ENCODE data around the gene FOXP4.

Gene FOXP4

DNA sequence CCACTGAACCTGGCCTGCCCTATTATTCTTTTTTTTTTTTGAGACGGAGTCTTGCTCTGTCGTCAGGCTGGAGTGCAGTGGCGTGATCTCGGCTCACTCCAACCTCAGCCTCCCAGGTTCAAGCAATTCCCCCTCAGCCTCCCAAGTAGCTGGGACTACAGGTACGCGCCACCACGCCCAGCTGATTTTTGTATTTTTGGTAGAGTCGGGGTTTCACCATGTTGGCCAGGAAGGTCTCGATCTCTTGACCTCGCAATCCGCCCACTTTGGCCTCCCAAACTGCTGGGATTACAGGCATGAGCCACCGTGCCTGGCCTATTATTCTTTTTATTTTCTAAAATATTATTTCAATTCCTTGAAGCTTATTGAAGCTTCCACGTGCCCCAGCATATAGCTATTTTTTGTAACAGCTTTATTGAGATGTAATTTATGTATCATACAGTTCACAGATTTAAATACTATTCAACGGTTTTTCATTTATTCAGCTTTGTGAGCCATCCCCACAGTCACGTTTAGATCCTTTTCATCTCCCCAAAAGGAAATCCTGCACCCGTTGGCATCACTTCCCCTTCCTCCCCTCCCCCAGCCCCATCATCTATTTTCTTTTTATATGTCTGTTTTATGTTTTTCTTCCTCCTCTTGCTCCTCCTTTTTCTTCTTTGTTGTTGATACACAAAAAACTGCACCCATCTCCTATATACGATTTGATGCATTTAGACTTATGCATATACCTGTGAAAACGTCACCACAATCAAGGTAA, 78.6 kb downstream of the FOXP4 start:
- no peak for DNase-seq

DNA sequence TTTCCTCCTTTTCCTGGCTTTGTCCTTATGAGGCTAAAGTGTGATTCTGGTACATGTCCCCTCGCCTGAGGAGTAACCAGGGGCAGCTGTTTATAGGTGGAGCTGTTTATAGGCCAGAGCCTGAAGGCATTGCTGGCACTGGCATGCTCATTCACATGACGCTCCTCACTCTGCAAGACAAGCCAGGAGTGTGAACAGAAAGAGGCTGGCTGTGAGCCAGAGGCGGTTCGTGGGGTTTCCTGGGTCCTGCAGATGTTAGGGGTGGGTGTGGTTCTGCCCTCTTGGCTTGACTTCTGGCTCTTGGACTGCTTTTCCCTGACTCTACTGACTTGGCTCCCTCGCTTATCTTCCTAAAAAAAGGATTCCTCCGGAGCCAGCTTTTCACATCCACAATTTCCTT, 79.3 kb downstream of the FOXP4 start:
- DNase-seq, result peak in 1 of 51 donors; percentile 10

DNA sequence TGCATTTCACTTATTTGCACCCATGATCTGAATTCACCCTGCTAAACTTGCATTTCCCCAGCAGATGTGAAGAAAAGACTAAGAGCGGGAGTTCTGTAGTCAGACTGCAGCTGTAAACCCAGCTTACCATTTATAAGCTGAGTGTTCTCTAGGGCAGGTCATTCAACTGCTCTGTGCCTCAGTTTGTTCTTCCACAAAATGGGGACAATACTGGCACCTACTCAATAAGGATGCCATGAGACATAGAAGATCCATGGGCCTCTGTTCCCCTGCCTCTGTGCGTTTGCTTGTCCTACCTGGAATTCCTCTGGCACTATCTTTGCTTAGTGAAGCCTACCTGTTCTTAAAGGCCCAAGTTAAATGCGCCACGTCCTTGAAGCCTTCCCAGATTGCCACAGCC, 79.8 kb downstream of the FOXP4 start:
- no peak for DNase-seq

DNA sequence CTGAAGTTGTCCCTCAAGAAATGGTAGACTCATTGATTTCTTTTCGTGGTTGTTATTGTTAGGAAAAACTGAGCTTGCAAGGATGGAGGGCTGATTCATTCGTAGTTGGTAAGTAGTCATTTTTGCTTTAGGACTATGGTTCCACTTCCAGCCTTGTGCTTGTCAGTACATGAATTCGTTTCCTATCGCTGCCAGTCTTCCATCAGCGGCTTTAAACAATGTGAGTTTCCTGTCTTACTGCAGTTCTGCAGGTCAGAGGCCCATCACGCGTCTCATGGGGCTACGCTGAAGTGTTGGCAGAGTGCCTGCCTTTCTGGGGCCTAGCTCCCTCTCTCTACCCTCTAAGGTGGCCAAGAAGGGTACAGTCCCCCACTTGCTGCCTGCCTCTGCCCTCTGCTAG, 80.7 kb downstream of the FOXP4 start:
- no peak for DNase-seq

DNA sequence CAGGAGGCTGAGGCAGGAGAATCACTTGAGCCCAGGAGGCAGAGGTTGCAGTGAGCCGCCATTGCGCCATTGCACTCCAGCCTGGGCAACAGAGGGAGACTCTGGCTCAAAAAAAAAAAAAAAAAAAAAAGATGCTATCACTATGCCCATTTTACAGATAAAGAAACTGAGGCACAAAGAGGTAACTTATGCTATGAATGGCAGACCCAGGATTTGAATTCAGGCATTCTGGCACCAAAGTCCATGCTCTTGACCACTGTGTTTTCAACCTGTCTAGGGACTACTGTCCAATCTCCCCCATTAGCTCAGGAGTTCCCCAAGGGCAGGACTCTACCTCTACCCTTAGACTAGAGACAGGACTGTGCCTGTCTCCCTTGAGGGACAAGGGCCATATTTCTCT, 82.9 kb downstream of the FOXP4 start:
- no peak for DNase-seq

DNA sequence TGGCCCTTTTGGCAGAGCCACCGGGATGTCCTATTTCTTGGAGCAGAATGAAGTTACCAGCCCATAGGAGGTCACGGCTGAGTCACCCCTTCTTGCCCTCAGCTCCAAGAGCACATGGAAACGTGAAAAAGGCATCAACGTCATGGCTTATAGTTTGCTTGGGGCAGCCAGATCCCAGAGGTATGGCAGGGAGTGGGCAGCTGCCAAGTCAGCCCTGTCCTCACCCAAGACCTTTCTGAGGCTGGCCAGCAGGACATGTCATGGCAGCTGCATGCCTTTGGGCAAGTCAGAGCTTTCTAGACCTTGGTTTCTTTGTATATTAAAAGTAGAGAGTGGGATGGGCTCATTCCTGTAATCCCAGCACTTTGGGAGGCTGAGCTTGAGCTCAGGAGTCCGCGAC, 83.9 kb downstream of the FOXP4 start:
- DNase-seq, result no peak

DNA sequence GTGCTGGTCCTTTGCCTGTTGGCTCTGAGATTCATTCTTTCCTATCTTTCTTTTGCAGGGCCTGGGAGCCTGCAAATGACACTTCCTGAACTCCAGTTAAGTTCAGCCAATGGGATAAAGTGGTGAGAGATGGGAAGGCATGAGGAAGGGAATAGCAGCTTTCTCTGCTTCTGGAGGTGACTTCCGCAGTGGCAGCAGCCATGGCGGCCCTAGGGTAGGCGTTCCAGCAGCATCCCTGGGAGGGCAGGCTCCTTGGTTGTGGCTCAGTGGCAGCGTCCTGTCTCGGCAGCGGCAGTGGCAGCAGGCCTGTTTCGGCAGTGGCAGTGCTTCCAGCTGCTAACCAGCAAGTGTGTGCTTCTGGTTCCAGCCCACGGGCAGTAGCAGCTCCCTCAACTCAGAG, 84.8 kb downstream of the FOXP4 start:
- no peak for DNase-seq

DNA sequence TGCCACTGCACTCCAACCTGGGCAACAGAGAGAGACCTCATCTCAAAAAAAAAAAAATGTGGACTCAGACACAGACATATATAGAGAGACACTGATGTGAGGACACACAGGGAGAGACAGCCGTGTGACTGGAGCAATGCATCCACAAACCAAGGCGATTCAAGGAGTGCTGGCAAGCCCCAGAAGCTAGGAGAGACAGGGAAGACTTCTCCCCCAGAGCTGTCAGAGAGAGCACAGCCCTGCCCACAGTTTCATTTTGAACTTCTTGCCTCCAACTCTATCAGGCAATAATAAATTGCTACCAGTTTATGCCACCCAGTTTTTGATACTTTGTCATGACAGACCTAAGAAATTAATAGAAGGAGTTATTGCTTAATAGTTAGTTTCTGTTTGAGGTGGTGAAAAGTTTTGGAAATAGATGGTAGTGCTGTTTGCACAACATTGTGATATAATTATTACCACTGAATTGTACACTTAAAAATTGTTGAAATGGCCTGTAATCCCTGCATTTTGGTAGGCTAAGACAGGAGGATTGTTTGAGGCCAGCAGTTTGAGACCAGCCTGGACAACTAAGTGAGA, 87.0 kb downstream of the FOXP4 start:
- DNase-seq, result no peak

DNA sequence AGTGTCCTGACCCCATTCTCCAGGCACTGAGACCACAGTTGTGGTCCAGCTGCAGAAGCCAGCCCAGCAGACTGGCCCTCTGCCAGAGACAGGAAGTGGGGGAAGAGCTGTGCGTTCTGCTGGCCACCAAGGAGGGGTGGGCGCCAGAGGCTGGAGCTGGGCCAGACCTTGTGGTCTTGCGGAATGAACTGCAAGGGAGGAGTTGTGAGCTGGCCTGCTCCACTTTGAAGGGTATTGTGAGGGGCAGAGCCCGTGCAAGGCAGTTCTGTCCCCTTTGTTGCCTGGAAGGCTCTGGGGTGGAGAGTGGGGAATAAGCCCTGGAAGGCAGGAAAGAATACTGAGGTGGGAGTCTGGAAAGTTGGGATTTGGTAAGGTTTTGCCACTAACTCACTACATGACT, 88.5 kb downstream of the FOXP4 start:
- peak in 16 of 51 donors; percentile 9 to 79 (median 24) for DNase-seq

DNA sequence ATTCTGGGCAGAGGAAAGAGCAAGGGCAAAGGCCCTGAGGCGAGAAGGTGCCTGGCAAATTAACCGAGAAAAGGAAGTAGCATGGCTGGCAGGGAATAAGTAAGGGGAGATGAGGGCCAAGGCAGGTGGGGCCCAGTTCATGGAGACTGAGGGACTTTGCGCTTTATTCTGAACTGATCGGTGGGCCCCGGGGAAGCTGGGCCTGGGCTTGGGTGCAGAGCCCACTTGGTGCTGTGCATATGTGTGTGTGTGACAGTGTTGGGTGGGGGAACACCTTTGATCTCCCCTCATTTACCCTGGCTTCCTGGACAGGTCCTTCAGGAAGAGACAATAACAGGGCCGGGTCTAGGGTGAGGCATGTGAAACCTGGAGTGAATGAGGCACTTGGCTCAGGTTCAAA, 89.2 kb downstream of the FOXP4 start:
- no peak for DNase-seq

DNA sequence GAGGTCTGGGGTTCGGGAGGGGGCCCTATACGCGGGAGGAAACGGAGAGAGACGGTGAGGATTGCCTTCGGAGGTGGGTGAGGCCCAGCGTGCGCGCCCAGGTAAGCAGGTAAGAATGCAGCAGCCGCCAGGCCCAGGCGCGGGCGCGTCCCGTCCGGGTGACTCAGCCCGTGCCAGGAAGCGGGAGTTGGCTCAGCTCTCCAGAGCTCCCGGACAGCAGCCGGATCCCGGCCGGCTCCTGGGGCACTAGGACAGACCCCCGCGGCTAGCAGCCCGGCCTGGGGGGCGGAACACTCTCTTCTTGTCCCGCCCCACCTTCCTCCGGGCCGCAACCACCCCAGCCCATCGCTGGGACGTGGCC, 90.6 kb downstream of the FOXP4 start:
- no peak for DNase-seq

DNA sequence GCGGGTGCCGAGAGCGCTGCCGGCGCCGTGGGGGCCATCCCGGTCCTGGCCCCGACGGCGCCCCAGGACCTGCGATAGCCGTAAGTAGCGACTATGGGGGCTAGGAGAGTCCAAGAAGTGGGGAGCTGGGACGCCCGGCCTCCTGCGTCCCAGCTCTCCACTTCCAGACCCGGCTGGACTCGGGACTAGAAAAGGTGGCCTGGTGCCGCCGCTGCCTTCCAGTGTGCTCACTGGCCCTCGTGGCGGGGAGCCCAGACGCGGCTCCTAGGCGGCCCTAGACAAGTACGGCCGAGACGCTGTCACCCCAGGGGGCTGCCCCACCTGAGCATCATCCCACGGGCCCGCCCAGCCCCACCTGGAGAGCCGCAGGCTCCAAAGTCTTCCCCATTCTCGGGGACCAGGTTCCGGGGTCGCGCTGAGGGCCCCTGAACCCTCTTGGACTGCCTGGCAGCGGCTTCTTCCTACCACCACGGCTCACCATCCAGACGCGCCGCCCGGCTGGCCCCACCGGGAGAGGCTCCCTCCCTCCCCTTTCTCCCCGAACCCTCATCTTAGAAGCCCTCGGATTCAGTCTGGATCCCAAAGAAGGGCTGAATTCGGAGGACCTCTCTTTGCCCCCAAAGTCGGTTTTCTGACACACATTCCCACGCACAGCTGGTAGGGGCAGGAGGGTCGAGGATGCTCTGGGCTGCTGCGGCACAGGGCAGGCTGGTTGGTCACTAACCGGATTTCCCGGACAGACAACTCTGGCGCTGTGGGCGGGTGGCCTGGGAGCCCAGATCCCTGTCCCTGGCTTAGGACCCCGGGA, 91.2 kb downstream of the FOXP4 start:
- no peak for DNase-seq

DNA sequence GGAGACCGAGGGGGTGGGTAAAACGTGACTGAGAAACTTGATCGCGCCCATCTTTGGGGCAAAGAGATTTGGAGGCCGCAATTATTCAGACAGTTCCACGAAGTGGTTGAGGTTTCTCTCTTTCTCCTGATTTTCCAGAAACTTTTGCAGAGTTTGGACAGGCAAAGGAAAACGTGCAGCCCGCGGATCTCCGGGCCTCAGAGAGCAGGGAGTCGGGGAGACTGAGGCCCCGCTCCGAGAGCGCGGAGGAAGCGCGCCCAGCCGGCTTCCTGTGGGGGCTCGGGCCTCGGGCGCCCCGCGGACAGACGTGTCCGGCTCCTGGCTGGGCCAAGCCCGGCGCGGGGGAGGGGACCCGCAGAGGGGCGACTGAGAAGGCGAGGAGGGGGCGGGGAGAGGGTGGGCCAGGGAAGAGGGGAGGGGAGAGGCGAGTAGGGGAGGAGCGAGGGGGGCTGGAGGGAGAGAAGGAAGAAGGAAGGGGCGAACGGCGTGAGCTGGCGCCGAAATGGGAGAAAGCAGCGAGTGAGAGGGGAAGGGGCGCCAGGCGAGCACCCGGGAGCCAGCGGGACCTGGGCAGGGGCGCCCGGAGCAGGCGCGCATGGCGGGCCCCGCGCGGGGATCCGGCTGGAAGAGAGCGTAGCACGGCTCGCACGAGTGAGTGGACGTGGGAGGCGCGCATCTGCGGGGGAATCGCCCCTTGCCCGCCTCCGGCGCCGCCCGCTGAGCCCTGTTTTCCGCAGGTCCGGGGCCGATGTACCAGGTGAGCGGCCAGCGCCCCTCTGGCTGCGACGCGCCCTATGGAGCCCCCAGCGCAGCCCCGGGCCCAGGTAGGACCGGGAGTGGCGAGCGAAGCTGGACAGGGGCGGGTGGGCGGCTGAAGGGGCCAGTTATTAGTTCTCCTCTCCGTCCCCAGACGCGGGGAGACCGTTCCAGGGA, 92.1 kb downstream of the FOXP4 start, which contains the start of gene MDFI:
Gene MDFI (plus strand): TSS at position 467 of the 933 bp plus-strand sequence. CDS start 282 bp downstream, at position 749.
- no peak for DNase-seq

DNA sequence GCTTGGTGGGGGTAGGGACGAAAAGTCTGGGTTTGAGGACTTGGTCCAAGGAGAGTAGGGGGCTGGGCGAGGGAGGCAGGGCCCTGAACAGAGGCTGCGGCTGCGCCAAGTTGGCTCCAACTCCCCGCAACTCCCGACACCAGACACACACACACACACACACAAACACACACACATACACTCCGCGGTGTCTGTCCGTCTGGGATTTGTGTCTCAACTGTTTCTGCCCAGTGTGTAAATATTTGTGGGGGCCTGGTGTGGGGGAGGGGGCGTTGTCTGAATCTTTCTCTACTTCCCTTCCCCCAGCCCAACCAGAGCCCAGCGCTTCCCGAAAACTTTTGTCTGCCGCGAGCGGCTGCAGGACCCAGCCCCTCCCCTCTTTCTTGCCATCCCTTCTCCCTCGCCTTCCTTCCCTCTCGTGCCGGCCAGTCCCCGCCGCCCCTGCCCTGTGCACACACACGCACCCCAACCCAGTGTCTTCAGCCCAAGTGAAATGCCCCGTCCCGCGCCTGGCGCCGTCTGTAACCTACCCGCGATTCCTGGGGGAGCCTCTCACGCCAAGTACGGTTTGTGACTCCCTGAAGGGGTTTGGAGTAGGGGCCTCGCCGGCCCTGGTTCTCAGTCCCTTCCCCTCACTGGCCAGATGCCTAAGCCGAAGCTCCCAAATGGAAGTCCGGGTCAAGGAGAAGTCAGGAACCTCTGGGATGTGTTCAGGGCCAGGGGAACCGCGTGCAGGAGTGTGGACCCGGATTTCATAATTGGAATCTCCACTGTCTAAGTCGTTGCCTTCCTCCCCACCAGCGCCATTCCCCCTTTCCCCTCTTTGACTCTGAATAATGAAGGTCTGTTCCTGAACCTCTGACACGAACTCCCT, 93.0 kb downstream of the FOXP4 start:
- peak in 2 of 51 donors; percentile 13 to 23 for DNase-seq

DNA sequence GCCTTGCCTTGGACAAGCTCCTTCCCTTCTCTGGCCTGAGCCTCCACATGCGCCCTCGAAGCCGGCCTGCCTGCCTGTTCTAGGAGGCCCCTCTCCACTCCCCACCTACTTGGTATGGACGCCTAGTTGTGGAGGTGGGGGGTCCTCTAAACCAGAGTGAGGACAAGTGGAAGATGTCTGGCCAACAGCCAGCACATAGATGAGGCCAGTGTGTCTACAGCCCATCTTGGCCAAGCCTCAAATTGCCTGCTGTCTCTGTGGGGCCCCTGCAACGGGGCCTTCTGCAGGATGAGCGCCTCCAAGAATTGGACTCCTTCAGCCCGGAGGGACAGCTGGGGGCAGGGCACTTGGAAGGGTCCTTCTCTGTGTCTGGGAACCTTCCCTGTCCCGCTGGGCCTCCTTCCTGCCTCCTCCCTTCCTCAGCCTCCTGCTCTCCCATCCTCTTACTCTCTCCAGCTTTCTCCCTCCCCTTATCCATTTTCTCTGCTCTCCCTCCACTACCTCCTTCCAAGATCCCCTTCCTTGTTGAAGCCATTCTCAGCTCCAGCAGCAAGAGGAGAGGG, 93.7 kb downstream of the FOXP4 start:
- DNase-seq, result no peak

DNA sequence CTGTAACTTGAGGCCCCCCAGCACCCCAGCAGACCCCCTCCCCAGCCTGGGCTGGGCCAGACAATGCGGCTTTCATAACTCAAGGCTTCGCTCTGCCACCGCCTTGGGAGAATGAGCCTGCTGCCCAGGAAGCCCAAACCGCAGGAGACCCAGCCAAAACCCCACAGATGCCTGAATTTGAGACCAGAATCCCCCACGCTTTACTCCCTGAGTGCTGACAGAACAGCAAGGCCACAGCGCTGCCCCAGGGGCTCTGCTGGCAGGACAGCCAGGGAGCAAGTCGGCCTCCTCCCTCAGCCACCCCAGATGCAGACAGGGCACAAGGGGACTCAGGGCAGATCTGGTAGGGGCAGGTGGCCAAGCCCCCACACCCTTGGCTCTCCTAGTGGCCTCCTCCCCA, 94.2 kb downstream of the FOXP4 start:
- DNase-seq, result no peak

DNA sequence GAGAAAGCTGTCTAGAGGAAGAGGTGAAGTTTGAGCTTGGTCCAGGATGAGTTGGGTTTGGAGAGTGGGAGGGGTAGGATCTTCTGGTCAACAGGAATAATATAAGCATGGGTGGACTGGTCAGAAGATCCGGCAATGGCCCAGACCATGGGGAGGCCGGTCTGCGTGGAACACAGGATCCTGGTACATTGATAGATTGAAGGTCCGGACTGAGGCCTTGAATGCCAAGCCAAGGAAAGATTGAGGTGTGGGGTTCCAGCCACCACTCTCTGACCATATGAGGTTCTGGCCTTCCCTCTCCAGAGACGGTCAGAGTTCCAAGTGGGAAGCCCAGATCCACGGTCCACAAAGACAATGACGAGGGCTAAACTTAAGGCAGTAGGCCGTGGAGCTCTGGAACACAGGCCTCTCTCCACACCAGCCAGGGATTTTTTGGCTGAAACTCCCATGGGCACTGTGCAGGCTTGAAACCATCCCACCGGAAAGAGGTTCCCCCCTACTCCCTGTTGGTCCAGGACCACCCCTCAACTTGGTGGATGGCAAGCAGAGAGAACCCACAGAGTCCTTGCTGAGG, 95.3 kb downstream of the FOXP4 start:
- DNase-seq, result no peak

DNA sequence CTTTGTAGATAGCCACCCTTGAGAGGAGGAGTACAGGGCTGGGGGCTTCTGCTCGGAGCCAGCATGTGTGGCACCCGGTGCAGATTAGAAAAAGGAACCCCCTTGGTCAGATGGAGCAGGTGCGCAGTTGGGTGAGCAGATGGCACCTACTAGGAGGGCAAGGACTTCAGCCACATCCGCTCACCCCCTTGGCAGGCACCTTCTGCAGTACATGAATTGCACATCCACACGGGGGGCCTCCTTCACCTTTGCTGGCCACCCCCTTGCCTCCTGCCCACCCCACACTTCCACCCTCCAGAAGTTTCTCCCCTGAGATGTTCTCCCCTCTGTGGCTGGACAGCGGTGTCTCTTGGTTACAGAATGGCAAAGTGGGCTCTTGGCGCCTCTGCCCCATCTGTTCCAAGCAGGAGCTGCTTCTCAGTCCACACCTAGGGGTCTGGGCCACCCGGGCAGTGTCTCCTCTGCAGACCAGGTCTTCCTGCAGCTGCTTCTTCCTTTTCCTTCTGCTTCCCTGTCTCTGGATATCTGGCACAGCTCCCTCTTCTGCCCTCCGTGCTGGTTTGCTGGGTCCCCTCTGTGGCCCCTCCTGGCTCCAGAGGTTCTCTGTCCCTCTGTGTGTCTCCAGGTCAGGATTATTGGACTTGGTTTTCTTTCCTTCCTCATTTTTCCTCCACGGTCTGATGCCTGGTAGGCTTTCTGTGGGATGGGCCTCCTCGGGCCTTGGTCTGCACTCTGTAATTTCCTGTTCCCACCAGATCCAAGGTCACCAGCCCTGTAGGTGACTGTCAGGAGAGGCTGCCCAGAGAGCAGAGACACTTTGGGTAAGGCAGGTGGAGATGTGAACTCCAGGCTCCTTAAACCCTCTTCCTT, 96.1 kb downstream of the FOXP4 start:
- DNase-seq, result no peak

Data from hypothalamus (tissue), 51 donors.